Measurements from ENCODE around the gene TJP1. TPM values are rescaled to one million over a fixed set of nuclear protein-coding genes. Genes with fewer than 3 reads are reported as not detected.
"Not testable (repeated sequence)": the region's sequence is repeated elsewhere in the genome, so short reads cannot be mapped to it uniquely, and the experiment has no call there.

TJP1 gene
- total and polyA plus RNA-seq, 5 donors from 2014 or later, result 0.06 TPM; not detected in 4

- not testable (repeated sequence) for DNase-seq; H3K4me3 Mint-ChIP-seq; ATAC-seq (ENCODE audit: low read depth in 2 of 2); H3K4me1 Mint-ChIP-seq; H3K36me3 ChIP-seq (ENCODE audit: control insufficient read depth, insufficient read depth, low read length); H3K27ac ChIP-seq (ENCODE audit: insufficient read depth, low read length, poor library complexity, severe bottlenecking); H3K9me3 ChIP-seq (ENCODE audit: control insufficient read depth in 2 of 2, low read length in 2 of 2); H3K27me3 ChIP-seq (ENCODE audit: control insufficient read depth, insufficient read depth, low read length); H3K9me3 Mint-ChIP-seq; H3K27me3 Mint-ChIP-seq; H3K4me3 ChIP-seq (ENCODE audit: low read depth, low read length); H3K4me1 ChIP-seq (ENCODE audit: control insufficient read depth, insufficient read depth, low read length, poor library complexity, severe bottlenecking); H3K36me3 Mint-ChIP-seq; H3K27ac Mint-ChIP-seq
Measured at GRCh38 chr15:29696506-29696905, 125.8 kb downstream of the TJP1 start.

GRCh38 chr15:29695489-29696167 is 126.6 kb downstream of the TJP1 start:
- no peak overlapping the region for H3K27ac Mint-ChIP-seq
- Histone ChIP-seq H3K9me3 (ENCODE audit: control insufficient read depth in 2 of 2, low read length in 2 of 2) (no peaks in the 10 kb centered on the region), H3K27ac (ENCODE audit: insufficient read depth, low read length, poor library complexity, severe bottlenecking) (no peak overlapping the region), H3K27me3 (ENCODE audit: control insufficient read depth, insufficient read depth, low read length) (no peaks in the 10 kb centered on the region), H3K4me1 (ENCODE audit: control insufficient read depth, insufficient read depth, low read length, poor library complexity, severe bottlenecking) (no peaks in the 10 kb centered on the region), H3K4me3 (ENCODE audit: low read depth, low read length) (no peak overlapping the region), H3K36me3 (ENCODE audit: control insufficient read depth, insufficient read depth, low read length) (no peaks in the 10 kb centered on the region)
- ATAC-seq (ENCODE audit: low read depth in 2 of 2) (no peak), DNase-seq (no peak)
- no peak overlapping the region for H3K4me3 Mint-ChIP-seq
- peaks cover 4% of the 10 kb centered on the region for H3K27me3 Mint-ChIP-seq
- H3K4me1 Mint-ChIP-seq, result no peaks in the 10 kb centered on the region
- no peaks in the 10 kb centered on the region for H3K36me3 Mint-ChIP-seq
- H3K9me3 Mint-ChIP-seq, result peaks cover 0 to 3% (median 3%) of the 10 kb centered on the region in 7 donors

DNA sequence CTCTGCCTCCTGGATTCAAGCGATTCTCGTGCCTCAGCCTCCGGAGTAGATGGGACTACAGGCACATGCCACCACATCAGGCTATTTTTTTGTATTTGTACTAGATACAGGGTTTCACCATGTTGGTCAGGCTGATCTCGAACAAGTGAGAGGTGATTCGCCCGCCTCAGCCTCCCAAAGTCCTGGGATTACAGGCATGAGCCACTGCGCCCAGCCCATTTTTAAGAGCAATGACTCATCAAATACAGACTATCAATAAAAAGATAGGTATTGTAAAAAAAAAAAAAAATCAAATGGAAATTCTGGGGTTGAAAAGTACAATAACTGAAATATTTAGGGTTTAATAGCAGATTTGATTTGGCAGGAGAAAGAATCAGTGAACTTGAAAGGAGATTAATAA is 129.0 kb downstream of the TJP1 start:
- Mint-ChIP-seq H3K4me1 (no peaks in the 10 kb centered on the region), H3K9me3 (peaks cover 0 to 3% (median 2%) of the 10 kb centered on the region in 7 donors), H3K36me3 (no peaks in the 10 kb centered on the region)

GRCh38 chr15:29692527-29692926 is 129.7 kb downstream of the TJP1 start:
- no peak overlapping the region for H3K27ac ChIP-seq (ENCODE audit: insufficient read depth, low read length, poor library complexity, severe bottlenecking)
- H3K27me3 Mint-ChIP-seq, result peaks cover 4% of the 10 kb centered on the region
- H3K4me3 Mint-ChIP-seq, result no peak overlapping the region
- H3K4me1 Mint-ChIP-seq, result no peaks in the 10 kb centered on the region
- H3K36me3 ChIP-seq (ENCODE audit: control insufficient read depth, insufficient read depth, low read length), result no peaks in the 10 kb centered on the region
- H3K27ac Mint-ChIP-seq, result no peak overlapping the region
- no peak for DNase-seq
- no peaks in the 10 kb centered on the region for H3K27me3 ChIP-seq (ENCODE audit: control insufficient read depth, insufficient read depth, low read length)
- ATAC-seq (ENCODE audit: low read depth in 2 of 2), result no peak
- H3K9me3 ChIP-seq (ENCODE audit: control insufficient read depth in 2 of 2, low read length in 2 of 2), result no peaks in the 10 kb centered on the region
- no peaks in the 10 kb centered on the region for H3K36me3 Mint-ChIP-seq
- H3K4me3 ChIP-seq (ENCODE audit: low read depth, low read length), result no peak overlapping the region
- no peaks in the 10 kb centered on the region for H3K4me1 ChIP-seq (ENCODE audit: control insufficient read depth, insufficient read depth, low read length, poor library complexity, severe bottlenecking)
- H3K9me3 Mint-ChIP-seq, result peaks cover 0 to 3% (median 2%) of the 10 kb centered on the region in 7 donors

More for the DNA sequence above, 129.0 kb downstream of the TJP1 start:
- Histone ChIP-seq H3K4me3 (ENCODE audit: low read depth, low read length) (no peak overlapping the region), H3K4me1 (ENCODE audit: control insufficient read depth, insufficient read depth, low read length, poor library complexity, severe bottlenecking) (no peaks in the 10 kb centered on the region), H3K9me3 (ENCODE audit: control insufficient read depth in 2 of 2, low read length in 2 of 2) (no peaks in the 10 kb centered on the region), H3K27ac (ENCODE audit: insufficient read depth, low read length, poor library complexity, severe bottlenecking) (no peak overlapping the region), H3K27me3 (ENCODE audit: control insufficient read depth, insufficient read depth, low read length) (no peaks in the 10 kb centered on the region), H3K36me3 (ENCODE audit: control insufficient read depth, insufficient read depth, low read length) (no peaks in the 10 kb centered on the region)
- DNase-seq (no peak), ATAC-seq (ENCODE audit: low read depth in 2 of 2) (no peak)
- Mint-ChIP-seq H3K4me3 (no peak overlapping the region), H3K27me3 (peaks cover 4% of the 10 kb centered on the region), H3K27ac (no peak overlapping the region)

GRCh38 chr15:29690765-29691475 is 131.3 kb downstream of the TJP1 start:
- H3K27me3 ChIP-seq (ENCODE audit: control insufficient read depth, insufficient read depth, low read length), result no peaks in the 10 kb centered on the region
- Mint-ChIP-seq H3K4me1 (no peaks in the 10 kb centered on the region), H3K4me3 (no peak overlapping the region), H3K9me3 (peaks cover 0 to 3% (median 2%) of the 10 kb centered on the region in 7 donors), H3K27me3 (peaks cover 4% of the 10 kb centered on the region), H3K36me3 (no peaks in the 10 kb centered on the region), H3K27ac (no peak overlapping the region)
- no peaks in the 10 kb centered on the region for H3K4me1 ChIP-seq (ENCODE audit: control insufficient read depth, insufficient read depth, low read length, poor library complexity, severe bottlenecking)
- ATAC-seq (ENCODE audit: low read depth in 2 of 2), result no peak
- H3K9me3 ChIP-seq (ENCODE audit: control insufficient read depth in 2 of 2, low read length in 2 of 2), result no peaks in the 10 kb centered on the region
- no peak overlapping the region for H3K4me3 ChIP-seq (ENCODE audit: low read depth, low read length)
- no peak overlapping the region for H3K27ac ChIP-seq (ENCODE audit: insufficient read depth, low read length, poor library complexity, severe bottlenecking)
- H3K36me3 ChIP-seq (ENCODE audit: control insufficient read depth, insufficient read depth, low read length), result no peaks in the 10 kb centered on the region
- no peak for DNase-seq

GRCh38 chr15:29689287-29689986 is 132.8 kb downstream of the TJP1 start:
- H3K4me3 Mint-ChIP-seq, result no peak overlapping the region
- no peak for ATAC-seq (ENCODE audit: low read depth in 2 of 2)
- H3K27ac Mint-ChIP-seq, result no peak overlapping the region
- Histone ChIP-seq H3K4me1 (ENCODE audit: control insufficient read depth, insufficient read depth, low read length, poor library complexity, severe bottlenecking) (no peaks in the 10 kb centered on the region), H3K27ac (ENCODE audit: insufficient read depth, low read length, poor library complexity, severe bottlenecking) (no peak overlapping the region), H3K9me3 (ENCODE audit: control insufficient read depth in 2 of 2, low read length in 2 of 2) (no peaks in the 10 kb centered on the region), H3K36me3 (ENCODE audit: control insufficient read depth, insufficient read depth, low read length) (no peaks in the 10 kb centered on the region), H3K4me3 (ENCODE audit: low read depth, low read length) (no peak overlapping the region), H3K27me3 (ENCODE audit: control insufficient read depth, insufficient read depth, low read length) (no peaks in the 10 kb centered on the region)
- H3K9me3 Mint-ChIP-seq, result peaks cover 0 to 3% (median 1%) of the 10 kb centered on the region in 7 donors
- no peaks in the 10 kb centered on the region for H3K4me1 Mint-ChIP-seq
- no peaks in the 10 kb centered on the region for H3K36me3 Mint-ChIP-seq
- DNase-seq, result no peak
- peaks cover 1% of the 10 kb centered on the region for H3K27me3 Mint-ChIP-seq

DNA sequence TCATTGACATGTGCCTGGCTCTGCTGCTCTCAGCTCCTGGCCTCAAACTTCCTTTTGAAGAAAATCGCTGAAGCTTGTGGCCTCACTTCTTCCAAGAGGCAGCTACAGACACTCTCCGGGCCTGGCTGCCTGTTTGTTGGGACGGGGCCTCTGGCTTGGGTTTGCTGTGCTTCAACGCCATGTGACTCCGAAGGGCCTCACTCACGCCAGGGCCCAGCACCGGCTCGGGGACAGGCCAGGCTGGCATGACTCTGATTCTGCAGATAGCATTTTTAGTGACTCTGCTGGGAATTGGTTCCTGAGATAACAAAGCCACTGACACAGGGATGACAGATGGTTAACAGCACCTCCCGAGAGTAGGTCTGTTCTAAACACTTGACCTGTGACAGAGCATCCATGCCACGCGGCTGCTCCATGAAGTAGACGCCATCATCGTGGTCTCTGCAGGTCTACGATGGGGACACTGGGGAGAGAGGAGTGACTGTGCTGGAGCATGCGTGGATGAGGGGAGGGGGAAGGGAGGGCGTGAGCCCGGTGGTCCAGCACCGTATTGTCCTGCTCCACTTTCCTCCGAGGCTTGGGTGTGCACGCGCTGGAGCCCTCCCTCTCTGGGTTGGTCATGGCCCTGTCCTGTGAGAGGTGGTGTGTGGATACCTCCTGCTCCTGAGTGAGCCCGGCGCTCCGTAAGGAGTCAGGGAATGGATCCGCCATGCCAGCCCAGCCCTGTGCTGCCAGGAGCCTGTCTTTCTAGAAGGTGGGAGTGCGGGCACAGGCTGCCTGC is 133.6 kb downstream of the TJP1 start:
- Histone ChIP-seq H3K36me3 (ENCODE audit: control insufficient read depth, insufficient read depth, low read length) (no peaks in the 10 kb centered on the region), H3K27ac (ENCODE audit: insufficient read depth, low read length, poor library complexity, severe bottlenecking) (no peak overlapping the region), H3K4me3 (ENCODE audit: low read depth, low read length) (no peak overlapping the region), H3K27me3 (ENCODE audit: control insufficient read depth, insufficient read depth, low read length) (no peaks in the 10 kb centered on the region), H3K9me3 (ENCODE audit: control insufficient read depth in 2 of 2, low read length in 2 of 2) (no peaks in the 10 kb centered on the region), H3K4me1 (ENCODE audit: control insufficient read depth, insufficient read depth, low read length, poor library complexity, severe bottlenecking) (no peaks in the 10 kb centered on the region)
- no peak overlapping the region for H3K27ac Mint-ChIP-seq
- H3K4me3 Mint-ChIP-seq, result no peak overlapping the region
- no peak for DNase-seq
- H3K4me1 Mint-ChIP-seq, result no peaks in the 10 kb centered on the region
- H3K9me3 Mint-ChIP-seq, result peaks cover 0 to 3% (median 0%) of the 10 kb centered on the region in 7 donors
- no peak for ATAC-seq (ENCODE audit: low read depth in 2 of 2)
- no peaks in the 10 kb centered on the region for H3K27me3 Mint-ChIP-seq
- H3K36me3 Mint-ChIP-seq, result no peaks in the 10 kb centered on the region

Data from CD4-positive, CD25-positive, alpha-beta regulatory T cell (primary cell).